HCT116 (cell line): ENCODE measurements around the gene BPIFB6.

ENCODE experiments used
- CTCF ChIP-seq, 3 experiments: fragments of 200-600 bp in 1 of 3; sonication (generic) in 1 of 3; IDR thresholded peaks in 2 of 3; conservative IDR thresholded peaks in 1 of 3; 2 replicates each; pipeline ENCODE4 v1.5.1; 2012 to 2017; ENCODE audit warnings: low read depth in 2 of 3, low read length in 2 of 3, antibody characterized with exemption in 1 of 3, borderline replicate concordance in 1 of 3, control low read depth in 1 of 3, mild to moderate bottlenecking in 1 of 3, mixed read lengths in 1 of 3, mixed run types in 1 of 3, moderate library complexity in 1 of 3; ENCODE audit not compliant: insufficient read depth in 1 of 3
- EZH2phosphoT487 ChIP-seq: fragments of 200-600 bp; IDR thresholded peaks from 2 replicates; pipeline ENCODE4 v1.6.1; 2018; ENCODE audit warnings: antibody characterized with exemption, borderline replicate concordance
- POLR2AphosphoS5 ChIP-seq: IDR thresholded peaks from 2 replicates; pipeline ENCODE4 v1.6.1; 2011; ENCODE audit warnings: mild to moderate bottlenecking, low read depth, low read length, moderate library complexity
- REST ChIP-seq: IDR thresholded peaks from 2 replicates; pipeline ENCODE4 v1.6.1; 2012; ENCODE audit warnings: low read depth
- SIN3A ChIP-seq: IDR thresholded peaks from 2 replicates; pipeline ENCODE4 v1.6.1; 2012; ENCODE audit warnings: low read depth
- SRF ChIP-seq: IDR thresholded peaks from 2 replicates; pipeline ENCODE4 v1.6.1; 2012; ENCODE audit warnings: low read depth
- TCF7L2 ChIP-seq: IDR thresholded peaks from 2 replicates; pipeline ENCODE4 v1.7.0; 2011; ENCODE audit warnings: borderline replicate concordance, inconsistent platforms; ENCODE audit not compliant: insufficient read depth, insufficient read length; ENCODE audit errors: extremely low read depth

- no peak for TF ChIP-seq SIN3A
- TF ChIP-seq CTCF (IDR thresholded peaks at IDR 0.05 in 2 of 3, conservative IDR thresholded peaks at IDR 0.05 in 1 of 3; ENCODE audit: borderline replicate concordance in 1 of 3, insufficient read depth in 1 of 3, low read depth in 2 of 3, low read length in 2 of 3), result no peak
- TF ChIP-seq POLR2AphosphoS5, result no peak
- TF ChIP-seq REST, result no peak
- no peak for TF ChIP-seq SRF
- no peak for TF ChIP-seq TCF7L2
- no peak for TF ChIP-seq EZH2phosphoT487
These were observed 47.9 kb upstream of the BPIFB6 start for GRCh38 chr20:32983459-32984112.
